Vagina (tissue), 2 donors: ENCODE data around the gene NECTIN2.

ENCODE experiments used
- CTCF ChIP-seq, 3 experiments: fragments of 450-650 bp in 2 of 3; fragments of 200-600 bp in 1 of 3; sonication (generic) in 1 of 3; IDR thresholded peaks; one replicate each; pipeline ENCODE4 v1.5.1; 2017 to 2019; ENCODE audit warnings: antibody characterized with exemption in 3 of 3, mild to moderate bottlenecking in 2 of 3, moderate library complexity in 2 of 3
- POLR2A ChIP-seq, 2 donors: fragments of 450-650 bp; IDR thresholded peaks; one replicate each; pipeline ENCODE4 v1.6.1; 2017; ENCODE audit warnings: antibody characterized with exemption in 2 of 2, mild to moderate bottlenecking in 2 of 2, moderate library complexity in 2 of 2

- TF ChIP-seq CTCF (IDR thresholded peaks at IDR 0.05) (no peak), POLR2A (IDR thresholded peaks at IDR 0.05) (no peak)
These were observed 30.9 kb downstream of the NECTIN2 start for GRCh38 chr19:44876930-44877535.
